NCI-H2196 treated with DMSO at 0.1 percent for 48 hours (cell line): ENCODE measurements around the gene TMPRSS6.

ENCODE experiments used
- DNase-seq: peaks from one replicate; lab custom pipeline; 2025; ENCODE audit not compliant: unreplicated experiment; lab: John Stamatoyannopoulos, UW

TMPRSS6 gene

DNA sequence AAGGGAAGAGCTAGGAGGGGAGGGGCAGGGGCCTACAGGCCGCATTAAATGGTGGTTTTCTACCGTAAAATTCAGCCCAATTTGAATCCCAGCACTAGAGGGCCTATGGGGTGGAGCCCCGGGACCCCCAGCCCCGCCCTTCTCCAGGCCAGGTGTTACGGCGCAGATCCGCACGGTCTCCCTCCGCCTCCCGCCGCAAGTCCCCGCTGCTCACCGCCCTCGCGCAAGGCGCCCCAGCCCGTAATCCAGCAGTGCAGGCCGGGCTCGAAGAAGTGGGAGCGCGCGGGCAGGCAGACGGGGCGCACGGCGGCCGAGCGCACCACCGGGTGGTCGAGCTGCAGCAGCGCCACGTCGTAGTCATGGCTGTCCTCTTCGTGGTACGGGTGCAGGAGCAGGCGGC, 40.7 kb downstream of the TMPRSS6 start:
- no peak for DNase-seq

- no peak for DNase-seq
These were observed 42.1 kb downstream of the TMPRSS6 start for GRCh38 chr22:37067428-37067827.

DNA sequence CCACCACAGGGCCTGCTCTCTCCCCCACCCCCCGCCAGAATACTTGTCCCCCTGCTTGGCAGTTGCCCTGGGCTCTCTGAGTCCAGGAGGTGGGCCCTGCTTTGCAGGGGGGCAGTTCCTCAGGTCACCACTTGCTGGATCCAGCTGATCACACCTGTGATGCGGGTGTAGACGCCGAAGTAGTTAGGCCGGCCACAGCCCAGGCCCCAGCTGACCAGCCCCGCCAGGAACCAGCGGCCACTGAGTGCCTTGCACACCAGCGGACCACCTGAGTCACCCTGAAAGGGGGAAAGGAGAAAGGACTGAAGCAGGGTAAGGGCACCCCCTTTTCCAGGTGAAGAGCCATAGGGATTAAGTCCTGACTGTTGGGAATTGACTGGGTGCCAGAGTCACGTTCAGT, 43.6 kb downstream of the TMPRSS6 start:
- DNase-seq = no peak

DNA sequence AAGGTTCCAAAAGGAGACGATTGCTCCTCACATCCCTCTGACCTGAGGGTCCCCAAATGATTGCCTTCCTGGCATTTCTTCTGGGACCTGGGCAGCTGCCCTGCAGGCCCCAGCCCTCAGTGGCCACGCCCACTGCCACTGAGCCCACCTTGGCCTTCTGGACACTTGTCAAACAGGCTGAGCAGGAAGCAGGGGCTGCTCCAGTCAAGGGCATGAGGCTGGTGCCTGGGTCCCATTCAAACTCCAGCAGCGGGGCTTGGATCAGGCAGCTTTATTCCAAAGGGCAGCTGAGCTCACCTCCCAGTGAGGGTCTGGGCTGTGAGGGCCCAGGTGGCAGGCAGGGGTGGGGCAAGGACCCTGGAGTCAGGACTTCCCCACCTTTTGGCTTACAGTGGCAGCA, 44.3 kb downstream of the TMPRSS6 start:
- DNase-seq = no peak

DNA sequence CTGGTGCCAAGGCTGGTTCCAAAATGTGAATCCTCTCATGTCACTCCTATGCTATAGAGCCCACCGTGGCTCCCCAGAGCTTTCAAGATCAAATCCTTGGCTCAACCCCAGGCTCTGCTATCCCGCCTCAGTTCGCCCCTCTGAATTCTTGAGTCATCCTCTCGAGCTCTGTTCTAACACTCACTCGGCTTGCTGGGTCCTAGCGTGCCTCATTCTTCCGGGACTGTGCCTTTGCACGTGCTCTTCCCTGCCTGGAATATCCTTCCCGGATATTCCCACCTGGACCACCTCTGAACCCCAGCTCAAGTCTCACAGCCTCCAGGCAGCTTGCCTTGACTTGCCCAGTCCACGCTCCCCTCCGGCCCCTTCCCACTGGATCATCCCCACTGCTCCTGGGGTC, 45.0 kb downstream of the TMPRSS6 start:
- DNase-seq = no peak

DNA sequence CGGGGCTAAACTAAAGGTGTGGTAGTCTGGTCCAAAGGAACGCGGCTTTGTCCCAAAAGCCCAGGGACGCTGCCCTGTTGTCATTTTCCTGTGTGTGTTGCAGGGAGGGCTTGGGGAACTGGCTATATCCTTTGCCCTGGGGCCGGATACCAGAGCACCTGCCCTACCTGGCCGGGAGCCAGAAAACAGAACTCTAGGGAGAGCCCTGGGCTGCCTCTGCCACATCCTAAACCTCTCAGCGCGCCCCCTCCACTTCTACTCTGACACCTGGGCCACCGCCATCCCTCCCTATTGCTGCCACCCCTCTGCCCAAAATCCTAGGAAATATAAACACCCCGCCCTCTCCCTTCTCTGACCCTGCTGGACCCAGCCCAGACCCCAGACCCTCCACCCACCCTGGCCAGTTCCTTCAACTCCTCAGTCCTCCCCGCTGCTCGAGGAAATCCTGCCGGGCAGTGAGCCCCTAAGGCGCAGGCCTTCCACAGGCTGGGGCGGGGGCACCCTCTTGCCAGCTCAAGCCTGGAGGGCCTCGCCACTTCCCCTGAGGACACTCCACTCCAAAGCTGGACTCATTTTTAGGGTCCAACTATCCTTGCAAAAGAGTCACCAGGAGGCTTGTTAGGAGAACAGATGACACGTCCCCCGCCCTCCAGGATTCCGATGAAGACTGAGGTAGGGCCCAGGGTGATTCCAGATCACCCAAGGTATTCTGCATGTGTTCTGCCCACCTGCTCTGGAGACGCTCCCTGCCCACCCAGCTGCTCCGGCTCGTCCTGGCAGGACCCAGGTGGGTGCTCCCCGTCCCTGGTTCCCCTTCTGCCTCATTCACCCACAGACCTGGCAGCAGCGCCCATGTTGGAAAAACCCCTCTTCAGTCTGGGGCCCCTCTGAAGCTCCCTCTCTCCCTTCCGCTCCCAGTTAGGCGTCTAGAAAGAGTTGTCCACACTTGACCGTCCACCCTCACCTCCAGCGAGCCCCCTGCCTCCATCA, 45.8 kb downstream of the TMPRSS6 start:
- no peak for DNase-seq

DNA sequence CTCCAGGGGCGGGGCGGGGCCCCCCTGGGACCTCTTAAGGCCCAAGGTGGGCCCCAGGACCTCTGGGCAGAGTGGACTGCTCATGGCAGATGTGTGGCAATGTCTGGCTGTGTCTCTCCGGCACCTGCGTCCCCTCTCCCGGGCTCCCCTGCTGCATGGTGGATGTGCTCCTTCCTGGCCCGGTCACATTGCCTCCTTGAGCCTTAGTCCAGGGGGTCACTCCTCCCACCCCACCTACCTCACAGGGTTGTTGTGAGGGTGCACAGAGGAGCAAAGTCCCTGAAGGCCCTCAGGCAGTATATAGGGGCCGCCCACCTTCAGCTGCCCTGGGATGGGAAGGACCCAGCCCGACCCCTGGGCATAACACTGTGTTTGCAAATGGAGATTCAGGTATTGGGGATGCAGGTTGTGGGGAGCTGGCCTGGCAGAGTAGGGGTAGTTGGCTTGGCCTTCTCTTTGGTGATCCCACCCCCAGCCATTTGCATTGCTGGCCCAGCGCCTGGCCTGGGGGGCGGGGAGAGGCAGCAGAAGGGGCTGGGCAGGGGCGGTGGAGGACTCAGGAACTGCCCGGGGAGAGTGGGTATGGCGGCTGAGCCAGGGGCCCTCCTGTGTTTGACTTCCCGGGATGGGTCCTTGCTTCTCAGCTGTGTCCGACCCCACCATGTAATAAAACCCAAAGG, 46.7 kb downstream of the TMPRSS6 start:
- no peak for DNase-seq

DNA sequence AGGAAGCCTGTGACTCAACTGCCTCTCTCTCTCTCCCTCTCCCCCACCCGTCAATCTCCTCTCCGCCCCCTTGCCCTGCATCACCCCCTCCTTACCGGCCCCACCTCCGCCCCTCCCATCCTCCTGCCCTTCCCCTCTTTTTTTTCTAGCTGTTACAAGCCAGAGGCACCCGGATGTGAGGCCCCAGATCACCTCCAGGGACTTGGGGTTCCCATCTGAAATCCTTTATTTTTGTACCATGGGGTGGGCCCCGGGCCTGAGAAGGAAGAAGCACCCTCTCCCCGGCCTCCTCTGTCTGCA, 47.2 kb downstream of the TMPRSS6 start:
- no peak for DNase-seq

GRCh38 chr22:37061611-37062375, 47.7 kb downstream of the TMPRSS6 start:
- DNase-seq = no peak

DNA sequence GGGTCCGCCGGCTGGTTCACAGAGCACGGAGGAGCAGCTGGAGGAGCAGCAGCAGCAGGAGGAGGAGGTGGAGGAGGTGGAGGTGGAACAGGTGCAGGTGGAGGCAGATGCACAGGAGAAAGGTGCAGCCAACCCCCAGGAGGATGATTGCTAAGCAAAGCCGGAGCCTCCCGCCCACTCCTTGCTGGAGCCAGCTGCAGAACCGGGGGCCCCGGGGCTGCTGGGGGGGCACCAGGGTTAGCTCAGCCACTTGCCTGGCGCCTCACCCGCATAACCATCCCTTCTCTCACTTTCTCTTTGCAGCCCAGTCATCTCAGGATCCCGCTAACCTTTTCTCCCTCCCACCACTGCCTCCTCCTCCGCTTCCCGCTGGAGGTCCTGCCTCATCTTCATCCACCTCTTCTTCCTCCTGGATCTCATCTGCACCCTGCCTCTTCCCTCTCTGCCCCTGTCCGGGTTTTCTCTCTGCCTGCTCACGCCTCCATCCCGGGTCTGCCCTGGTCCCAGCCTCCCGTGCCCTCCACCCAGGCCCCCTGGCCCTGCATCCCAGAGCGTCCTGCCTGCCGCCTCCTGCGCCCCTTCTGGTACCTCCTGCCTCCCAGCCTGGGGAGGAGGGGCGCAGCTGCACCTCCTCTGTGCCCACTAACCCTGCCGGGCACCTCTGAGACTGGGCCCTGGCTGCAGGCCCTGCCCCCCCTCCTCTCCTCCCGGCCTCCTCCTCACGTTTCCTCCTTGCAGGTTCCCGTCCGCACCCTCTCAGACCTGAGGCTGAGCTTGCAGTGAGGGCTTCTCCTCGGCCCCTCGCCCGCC, 48.5 kb downstream of the TMPRSS6 start:
- DNase-seq = no peak

GRCh38 chr22:37059876-37060449, 49.5 kb downstream of the TMPRSS6 start:
- DNase-seq = no peak

DNA sequence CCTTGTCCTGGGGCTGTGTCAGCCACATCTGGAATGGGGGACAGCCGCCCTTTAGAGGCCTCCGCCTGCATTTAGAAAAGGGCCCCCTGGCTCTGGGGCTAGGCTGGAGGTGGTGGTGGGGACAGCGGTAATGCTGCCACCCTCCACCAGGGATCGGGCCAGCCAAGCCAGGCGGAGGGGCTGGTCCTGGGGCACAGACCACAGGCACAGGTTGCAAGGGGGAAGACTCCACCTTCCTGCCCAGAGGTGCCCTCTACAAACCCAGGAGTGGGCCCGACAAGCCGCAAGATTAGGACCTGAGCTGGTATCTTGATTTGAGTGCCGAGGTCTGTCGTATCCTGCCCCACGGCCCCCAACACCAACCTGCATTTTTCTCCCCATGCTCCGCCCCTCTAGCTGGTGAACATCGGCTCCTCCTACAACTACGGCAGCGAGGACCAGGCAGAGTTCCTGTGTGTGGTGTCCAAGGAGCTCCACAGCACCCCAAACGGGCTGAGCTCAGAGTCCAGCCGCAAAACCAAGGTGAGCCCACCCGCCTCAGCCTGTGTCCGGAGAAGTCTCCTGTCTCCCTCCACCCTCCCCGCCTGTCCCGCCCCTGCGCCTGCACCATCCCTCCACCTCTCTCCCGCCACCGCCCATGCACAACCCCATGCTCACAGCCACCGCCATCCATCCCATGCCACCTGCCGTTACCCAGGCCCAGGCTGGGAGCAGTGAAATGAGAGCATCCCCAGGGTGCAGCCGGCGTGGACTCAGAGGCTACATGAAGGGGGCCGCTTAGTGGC, 50.4 kb downstream of the TMPRSS6 start:
- DNase-seq = no peak

DNA sequence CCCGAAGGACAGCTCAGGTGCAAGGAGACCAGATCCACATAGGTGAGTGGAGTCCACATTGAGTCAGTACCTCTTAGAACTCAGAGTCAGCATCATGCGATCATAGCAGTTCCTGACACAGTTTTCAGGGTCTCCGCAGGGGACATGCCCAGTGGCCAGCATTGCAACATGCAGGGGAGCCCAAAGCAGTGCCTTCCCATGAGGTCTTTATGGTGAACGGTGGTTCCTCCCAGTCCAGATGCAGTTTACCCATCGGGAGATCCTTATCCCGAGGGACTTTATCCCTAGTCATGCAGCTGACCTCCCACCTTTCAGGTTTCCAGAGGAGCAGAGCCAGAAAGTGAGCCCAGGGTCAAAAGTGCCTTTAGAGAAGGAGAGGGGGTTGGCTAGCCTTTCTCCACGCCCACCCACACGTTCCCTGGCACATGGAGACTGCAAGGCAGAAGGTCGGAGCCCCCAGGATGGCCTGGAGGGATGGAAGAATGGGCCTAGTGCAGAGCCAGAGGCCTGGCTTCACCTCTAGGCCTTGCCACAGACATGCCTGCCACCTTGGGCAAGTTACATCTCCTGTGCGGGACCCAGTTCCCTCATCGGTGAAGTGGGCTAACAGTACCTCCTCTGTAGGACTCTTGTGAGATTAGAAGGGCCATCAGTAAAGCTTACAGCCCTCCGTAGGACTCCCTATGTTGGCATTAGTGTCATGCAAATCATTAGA, 51.6 kb downstream of the TMPRSS6 start:
- no peak for DNase-seq

GRCh38 chr22:37057226-37057625, 52.3 kb downstream of the TMPRSS6 start:
- no peak for DNase-seq

- no peak for DNase-seq
These were observed 53.3 kb downstream of the TMPRSS6 start for GRCh38 chr22:37056246-37056645.

DNA sequence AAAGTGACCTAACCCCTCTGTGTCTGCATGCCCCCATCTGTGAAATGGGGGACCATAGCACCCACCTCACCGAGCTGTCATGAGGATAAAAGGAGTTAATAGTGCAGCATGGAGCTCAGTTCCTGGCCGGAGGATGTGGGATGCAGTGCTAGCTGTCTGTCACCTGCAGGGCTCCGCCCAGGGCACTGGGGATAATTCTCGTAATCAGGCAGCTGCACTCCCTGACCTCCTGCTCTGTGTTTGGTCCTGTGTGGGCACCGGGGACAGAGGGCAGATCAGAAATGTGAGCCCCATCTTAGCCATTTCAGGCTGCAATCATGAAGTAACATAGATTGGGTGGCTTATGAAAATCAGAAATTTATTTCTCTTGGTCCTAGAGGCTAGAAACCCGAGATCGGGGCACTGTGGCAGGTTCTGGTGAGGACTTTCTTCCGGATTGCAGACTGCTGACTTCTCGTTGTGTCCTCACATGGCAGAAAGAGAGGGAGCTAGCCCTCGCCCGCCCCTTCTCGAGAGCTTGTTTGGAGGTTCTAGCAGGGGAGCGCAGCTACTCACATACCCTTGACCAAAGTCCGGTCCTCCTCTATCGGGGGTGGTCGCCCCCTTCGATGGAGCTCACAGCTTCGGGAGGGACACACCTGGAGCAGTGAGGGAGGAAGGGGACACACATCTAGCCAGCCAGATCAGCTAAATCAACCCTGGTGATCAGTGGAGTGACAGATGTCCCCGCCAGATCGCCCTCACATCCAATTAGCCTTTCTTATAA, 54.7 kb downstream of the TMPRSS6 start:
- no peak for DNase-seq

GRCh38 chr22:37054056-37054395, 55.5 kb downstream of the TMPRSS6 start:
- no peak for DNase-seq

- no peak for DNase-seq
These were observed 56.0 kb downstream of the TMPRSS6 start for GRCh38 chr22:37053310-37054055.
